Stimulated activated memory B cell treated with anti-CD40 and anti-IgM and Interleukin-4, amounts not matched to agents 10 μg/mL and 1 μg/mL and 100 μg/mL, for 72 hours (primary cell): Measurements from ENCODE around the gene MYPN.
A peak's percentile ranks its signal among the peaks of the same experiment; 100 is the strongest.
"Not testable (repeated sequence)": the region's sequence is repeated elsewhere in the genome, so short reads cannot be mapped to it uniquely, and the experiment has no call there.

ENCODE experiments used
- ATAC-seq: fragments of 150-1000 bp; cut with Tn5 transposase; 2 replicates; pipeline ENCODE4 v1.10.0; 2021
- H3K27ac Mint-ChIP-seq: one replicate; pipeline ENCODE4 v1.8.0; 2022; ENCODE audit warnings: mild to moderate bottlenecking, mixed read lengths
- H3K27me3 Mint-ChIP-seq: one replicate; pipeline ENCODE4 v1.8.0; 2022; ENCODE audit warnings: mixed read lengths
- H3K36me3 Mint-ChIP-seq: one replicate; pipeline ENCODE4 v1.8.0; 2022; ENCODE audit warnings: mixed read lengths
- H3K4me1 Mint-ChIP-seq: one replicate; pipeline ENCODE4 v1.8.0; 2022; ENCODE audit warnings: mixed read lengths
- H3K4me3 Mint-ChIP-seq: one replicate; pipeline ENCODE4 v1.8.0; 2022; ENCODE audit warnings: mild to moderate bottlenecking, moderate library complexity, mixed read lengths
- H3K9me3 Mint-ChIP-seq: one replicate; pipeline ENCODE4 v1.8.0; 2022; ENCODE audit warnings: mixed read lengths

MYPN gene, protein sequence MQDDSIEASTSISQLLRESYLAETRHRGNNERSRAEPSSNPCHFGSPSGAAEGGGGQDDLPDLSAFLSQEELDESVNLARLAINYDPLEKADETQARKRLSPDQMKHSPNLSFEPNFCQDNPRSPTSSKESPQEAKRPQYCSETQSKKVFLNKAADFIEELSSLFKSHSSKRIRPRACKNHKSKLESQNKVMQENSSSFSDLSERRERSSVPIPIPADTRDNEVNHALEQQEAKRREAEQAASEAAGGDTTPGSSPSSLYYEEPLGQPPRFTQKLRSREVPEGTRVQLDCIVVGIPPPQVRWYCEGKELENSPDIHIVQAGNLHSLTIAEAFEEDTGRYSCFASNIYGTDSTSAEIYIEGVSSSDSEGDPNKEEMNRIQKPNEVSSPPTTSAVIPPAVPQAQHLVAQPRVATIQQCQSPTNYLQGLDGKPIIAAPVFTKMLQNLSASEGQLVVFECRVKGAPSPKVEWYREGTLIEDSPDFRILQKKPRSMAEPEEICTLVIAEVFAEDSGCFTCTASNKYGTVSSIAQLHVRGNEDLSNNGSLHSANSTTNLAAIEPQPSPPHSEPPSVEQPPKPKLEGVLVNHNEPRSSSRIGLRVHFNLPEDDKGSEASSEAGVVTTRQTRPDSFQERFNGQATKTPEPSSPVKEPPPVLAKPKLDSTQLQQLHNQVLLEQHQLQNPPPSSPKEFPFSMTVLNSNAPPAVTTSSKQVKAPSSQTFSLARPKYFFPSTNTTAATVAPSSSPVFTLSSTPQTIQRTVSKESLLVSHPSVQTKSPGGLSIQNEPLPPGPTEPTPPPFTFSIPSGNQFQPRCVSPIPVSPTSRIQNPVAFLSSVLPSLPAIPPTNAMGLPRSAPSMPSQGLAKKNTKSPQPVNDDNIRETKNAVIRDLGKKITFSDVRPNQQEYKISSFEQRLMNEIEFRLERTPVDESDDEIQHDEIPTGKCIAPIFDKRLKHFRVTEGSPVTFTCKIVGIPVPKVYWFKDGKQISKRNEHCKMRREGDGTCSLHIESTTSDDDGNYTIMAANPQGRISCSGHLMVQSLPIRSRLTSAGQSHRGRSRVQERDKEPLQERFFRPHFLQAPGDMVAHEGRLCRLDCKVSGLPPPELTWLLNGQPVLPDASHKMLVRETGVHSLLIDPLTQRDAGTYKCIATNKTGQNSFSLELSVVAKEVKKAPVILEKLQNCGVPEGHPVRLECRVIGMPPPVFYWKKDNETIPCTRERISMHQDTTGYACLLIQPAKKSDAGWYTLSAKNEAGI (N-terminal part only)

GRCh38 chr10:68109331-68109730, at the start of gene MYPN:
MYPN (plus strand) TSS chr10:68109488; CDS start chr10:68121439, 11,951 bp downstream.
- Mint-ChIP-seq H3K4me3 (no peak within 1 kb of the TSS), H3K27ac (no peak within 1 kb of the TSS), H3K36me3 (no peaks in the 10 kb centered on the region)

DNA sequence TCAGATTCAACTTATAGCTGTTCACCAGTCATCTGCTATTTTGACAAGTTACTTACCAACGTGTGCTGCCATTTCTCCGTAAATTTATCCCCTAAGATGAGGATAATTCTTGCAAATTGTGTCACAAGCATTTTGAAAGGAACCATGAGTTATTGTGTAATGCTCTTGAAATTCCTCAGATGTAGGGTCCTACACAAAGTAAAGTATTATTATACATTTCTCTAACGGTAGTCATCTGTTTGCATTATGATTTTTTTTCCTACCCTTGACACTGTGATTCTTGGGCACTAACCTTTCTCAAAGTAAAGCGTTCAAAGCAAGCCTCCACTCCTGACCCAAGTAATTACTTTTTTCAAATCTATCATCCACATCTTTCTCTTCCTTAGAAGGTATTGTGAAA, 42.3 kb upstream of the MYPN start:
- H3K27ac Mint-ChIP-seq = peak overlapping the region; percentile 24
- no peak for ATAC-seq
- H3K4me3 Mint-ChIP-seq = no peak overlapping the region
- peaks cover 19% of the 10 kb centered on the region for H3K4me1 Mint-ChIP-seq
- H3K27me3 Mint-ChIP-seq = no peaks in the 10 kb centered on the region
- no peaks in the 10 kb centered on the region for H3K9me3 Mint-ChIP-seq
- H3K36me3 Mint-ChIP-seq = peaks cover 17% of the 10 kb centered on the region

More at GRCh38 chr10:68109331-68109730, at the start of gene MYPN:
- no peaks in the 10 kb centered on the region for H3K4me1 Mint-ChIP-seq
- ATAC-seq = no peak
- H3K27me3 Mint-ChIP-seq = no peaks in the 10 kb centered on the region
- H3K9me3 Mint-ChIP-seq = no peaks in the 10 kb centered on the region

GRCh38 chr10:68067508-68067907, 41.8 kb upstream of the MYPN start:
- no peak overlapping the region for H3K4me3 Mint-ChIP-seq
- peak overlapping the region; percentile 24 for H3K27ac Mint-ChIP-seq
- H3K9me3 Mint-ChIP-seq = no peaks in the 10 kb centered on the region
- ATAC-seq = no peak
- peaks cover 19% of the 10 kb centered on the region for H3K4me1 Mint-ChIP-seq
- H3K36me3 Mint-ChIP-seq = peaks cover 13% of the 10 kb centered on the region
- no peaks in the 10 kb centered on the region for H3K27me3 Mint-ChIP-seq

DNA sequence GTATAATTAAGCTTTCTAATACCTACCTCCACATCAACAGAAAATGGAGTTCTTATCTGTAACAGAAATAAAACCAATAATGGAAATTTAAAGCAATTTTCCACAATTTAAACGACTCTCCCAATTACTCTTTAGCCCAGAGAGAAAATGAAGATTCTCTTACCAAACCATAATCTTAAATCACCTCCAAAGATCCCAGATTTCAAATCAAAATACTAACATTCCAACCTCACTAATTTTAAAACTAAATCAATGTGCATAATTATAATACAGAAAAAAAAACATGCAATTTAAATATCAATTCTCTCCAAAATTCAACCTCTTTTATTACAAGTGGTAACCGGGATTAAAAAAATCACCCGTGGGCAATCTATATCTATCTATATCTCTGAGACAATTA, 35.7 kb upstream of the MYPN start:
- peak overlapping the region; percentile 97 for H3K4me3 Mint-ChIP-seq
- peaks cover 7% of the 10 kb centered on the region for H3K36me3 Mint-ChIP-seq
- H3K27me3 Mint-ChIP-seq = no peaks in the 10 kb centered on the region
- peak overlapping the region; percentile 96 for H3K27ac Mint-ChIP-seq
- no peaks in the 10 kb centered on the region for H3K9me3 Mint-ChIP-seq
- H3K4me1 Mint-ChIP-seq = peaks cover 26% of the 10 kb centered on the region
- ATAC-seq = no peak

DNA sequence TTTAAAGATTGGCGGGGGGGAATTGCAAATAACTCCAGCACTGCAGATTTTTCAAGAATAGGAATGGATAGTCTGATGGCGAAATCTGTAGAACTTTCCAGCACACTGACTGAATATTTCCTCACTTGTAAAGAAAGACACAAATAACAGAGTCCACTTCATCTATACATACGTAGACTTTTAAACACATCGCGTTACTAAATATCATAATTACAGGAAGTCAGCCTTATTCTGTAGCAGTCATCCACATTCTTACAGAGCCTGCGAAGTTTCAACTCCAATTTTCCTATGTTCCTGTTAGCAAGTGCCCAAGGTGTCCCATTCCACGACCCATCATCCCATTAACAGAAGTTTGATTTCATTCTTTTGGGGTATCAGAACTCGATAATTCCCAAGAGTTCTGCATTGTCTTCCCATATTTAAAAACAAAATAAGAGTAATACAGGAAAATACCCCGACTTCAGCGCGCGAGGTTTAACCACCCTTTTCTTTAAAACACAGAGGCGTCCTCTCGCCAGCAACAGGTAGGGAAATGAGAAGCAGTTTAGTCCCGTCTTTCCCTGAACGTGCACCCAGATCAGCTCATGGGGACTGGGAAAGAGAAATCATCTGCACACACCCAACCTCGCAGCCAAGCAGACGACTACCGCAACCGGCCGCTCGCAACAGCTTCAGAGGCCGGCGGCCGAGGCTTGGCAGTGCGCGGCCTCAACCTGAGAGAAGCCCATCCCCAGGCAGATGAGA, 35.1 kb upstream of the MYPN start:
- no peaks in the 10 kb centered on the region for H3K27me3 Mint-ChIP-seq
- H3K9me3 Mint-ChIP-seq = no peaks in the 10 kb centered on the region
- H3K36me3 Mint-ChIP-seq = peaks cover 7% of the 10 kb centered on the region
- no peak for ATAC-seq
- peaks cover 26% of the 10 kb centered on the region for H3K4me1 Mint-ChIP-seq
- H3K27ac Mint-ChIP-seq = peak overlapping the region; percentile 96
- peak overlapping the region; percentile 97 for H3K4me3 Mint-ChIP-seq

GRCh38 chr10:68074775-68075549, 34.3 kb upstream of the MYPN start, which contains the start of gene HERC4:
HERC4 (minus strand) TSS chr10:68075283; CDS start chr10:68073108, 2,175 bp downstream.
- H3K27ac Mint-ChIP-seq = peak within 1 kb of the TSS; percentile 96

DNA sequence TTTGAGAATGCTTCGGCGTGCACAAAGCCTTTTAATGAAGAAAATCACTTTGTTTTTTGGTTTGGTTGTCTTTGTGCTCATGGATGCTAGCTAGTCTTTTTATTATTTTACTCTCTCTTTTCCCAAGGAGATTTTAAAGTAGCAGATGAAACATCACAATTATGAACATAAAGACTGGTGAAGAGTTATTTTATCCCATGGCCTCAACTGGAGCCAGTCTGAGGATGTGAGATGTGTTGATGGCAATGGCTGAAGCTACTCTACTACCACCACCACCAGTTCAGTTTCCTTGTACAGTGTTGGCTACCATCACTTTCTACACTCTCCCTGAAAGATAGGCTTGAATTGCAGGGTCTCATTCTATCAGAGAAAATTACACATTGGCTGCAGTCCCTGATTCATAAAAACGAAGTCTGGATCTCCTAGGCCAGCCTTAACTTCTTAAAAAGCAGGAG, 33.7 kb upstream of the MYPN start:
- Mint-ChIP-seq H3K4me3 (peak overlapping the region; percentile 97), H3K9me3 (no peaks in the 10 kb centered on the region), H3K27me3 (no peaks in the 10 kb centered on the region), H3K27ac (peak overlapping the region; percentile 96), H3K36me3 (peaks cover 6% of the 10 kb centered on the region), H3K4me1 (peaks cover 25% of the 10 kb centered on the region)
- ATAC-seq = no peak

More at GRCh38 chr10:68074775-68075549, 34.3 kb upstream of the MYPN start, which contains the start of gene HERC4:
- ATAC-seq = peak; percentile 98
- H3K4me3 Mint-ChIP-seq = peak within 1 kb of the TSS; percentile 97
- no peaks in the 10 kb centered on the region for H3K27me3 Mint-ChIP-seq
- H3K36me3 Mint-ChIP-seq = peaks cover 7% of the 10 kb centered on the region
- H3K4me1 Mint-ChIP-seq = peaks cover 26% of the 10 kb centered on the region
- no peaks in the 10 kb centered on the region for H3K9me3 Mint-ChIP-seq

- not testable (repeated sequence) for H3K36me3 Mint-ChIP-seq, H3K27ac Mint-ChIP-seq, ATAC-seq, H3K27me3 Mint-ChIP-seq, H3K4me3 Mint-ChIP-seq, H3K9me3 Mint-ChIP-seq
- peaks cover 20% of the 10 kb centered on the region for H3K4me1 Mint-ChIP-seq
These were observed 33.2 kb upstream of the MYPN start for GRCh38 chr10:68076081-68076480.

DNA sequence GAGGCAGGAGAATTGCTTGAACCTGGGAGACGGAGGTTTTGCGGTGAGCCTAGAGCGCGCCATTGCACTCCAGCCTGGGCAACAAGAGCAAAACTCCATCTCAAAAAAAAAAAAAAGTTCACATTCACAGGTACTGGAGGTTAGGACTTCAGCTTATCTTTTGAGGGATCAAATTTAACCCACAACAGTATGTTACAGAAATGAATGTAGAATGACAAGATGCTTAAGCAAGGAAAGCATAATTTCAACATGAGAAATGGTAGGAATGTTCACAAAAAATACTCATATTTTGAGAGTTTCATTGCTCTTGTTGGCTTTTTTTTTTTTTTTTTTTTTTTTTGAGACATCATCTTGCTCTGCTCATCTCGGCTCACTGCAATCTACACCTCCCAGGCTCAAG, 32.3 kb upstream of the MYPN start:
- Mint-ChIP-seq H3K27me3 (no peaks in the 10 kb centered on the region), H3K27ac (no peak overlapping the region), H3K4me3 (no peak overlapping the region), H3K9me3 (no peaks in the 10 kb centered on the region), H3K4me1 (peaks cover 14% of the 10 kb centered on the region), H3K36me3 (no peaks in the 10 kb centered on the region)
- no peak for ATAC-seq

DNA sequence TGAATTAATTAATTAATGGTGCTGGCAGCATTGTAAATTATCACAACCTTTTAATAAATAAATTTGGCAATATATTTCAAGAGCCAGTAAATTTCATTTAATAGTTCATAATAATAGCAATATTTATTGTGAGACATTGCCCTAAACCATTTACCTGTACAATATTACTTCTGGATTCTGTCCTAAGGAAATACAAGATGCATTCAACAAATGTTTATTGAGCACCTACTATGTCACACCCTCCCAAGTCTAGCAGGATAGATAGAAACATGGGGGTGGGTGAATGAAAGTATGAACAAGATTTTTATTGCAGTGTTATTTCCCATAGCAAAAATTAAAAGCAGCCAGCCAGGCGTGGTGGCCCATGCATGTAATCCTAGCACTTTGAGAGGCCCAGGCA, 29.9 kb upstream of the MYPN start:
- H3K27me3 Mint-ChIP-seq = no peaks in the 10 kb centered on the region
- no peaks in the 10 kb centered on the region for H3K4me1 Mint-ChIP-seq
- no peak for ATAC-seq
- H3K9me3 Mint-ChIP-seq = no peaks in the 10 kb centered on the region
- H3K27ac Mint-ChIP-seq = no peak overlapping the region
- H3K4me3 Mint-ChIP-seq = no peak overlapping the region
- no peaks in the 10 kb centered on the region for H3K36me3 Mint-ChIP-seq

DNA sequence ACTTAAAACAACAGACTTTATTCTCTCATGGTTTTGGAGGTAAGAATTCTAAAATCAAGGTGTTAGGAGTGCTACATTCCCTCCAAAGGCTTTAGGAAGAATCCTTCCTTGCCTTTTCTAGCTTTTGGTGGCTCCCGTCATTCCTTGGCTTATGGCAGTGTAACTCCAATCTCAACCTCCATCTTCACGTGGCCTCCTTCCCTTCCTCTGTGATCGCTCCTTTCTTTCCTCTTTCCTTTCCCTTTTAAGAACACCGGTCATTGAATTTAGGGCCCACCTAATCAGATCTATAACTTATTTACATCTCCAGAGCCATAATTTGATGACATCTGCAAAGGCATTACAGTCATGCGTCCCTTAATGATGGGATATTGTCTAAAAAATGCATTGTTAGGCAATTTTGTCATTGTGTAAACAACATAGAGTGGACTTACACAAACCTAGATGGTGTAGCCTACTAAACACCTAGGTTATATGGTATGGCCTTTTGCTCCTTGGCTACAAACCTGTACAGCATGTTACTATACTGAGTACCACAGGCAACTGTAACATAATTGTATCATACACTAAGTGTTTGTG, 28.3 kb upstream of the MYPN start:
- Mint-ChIP-seq H3K27ac (no peak overlapping the region), H3K36me3 (no peaks in the 10 kb centered on the region), H3K4me1 (no peaks in the 10 kb centered on the region), H3K4me3 (no peak overlapping the region), H3K27me3 (no peaks in the 10 kb centered on the region), H3K9me3 (no peaks in the 10 kb centered on the region)
- ATAC-seq = no peak

GRCh38 chr10:68081916-68082315, 27.4 kb upstream of the MYPN start:
- Mint-ChIP-seq H3K4me3 (no peak overlapping the region), H3K27ac (no peak overlapping the region), H3K27me3 (no peaks in the 10 kb centered on the region), H3K36me3 (no peaks in the 10 kb centered on the region), H3K4me1 (no peaks in the 10 kb centered on the region), H3K9me3 (no peaks in the 10 kb centered on the region)
- no peak for ATAC-seq

DNA sequence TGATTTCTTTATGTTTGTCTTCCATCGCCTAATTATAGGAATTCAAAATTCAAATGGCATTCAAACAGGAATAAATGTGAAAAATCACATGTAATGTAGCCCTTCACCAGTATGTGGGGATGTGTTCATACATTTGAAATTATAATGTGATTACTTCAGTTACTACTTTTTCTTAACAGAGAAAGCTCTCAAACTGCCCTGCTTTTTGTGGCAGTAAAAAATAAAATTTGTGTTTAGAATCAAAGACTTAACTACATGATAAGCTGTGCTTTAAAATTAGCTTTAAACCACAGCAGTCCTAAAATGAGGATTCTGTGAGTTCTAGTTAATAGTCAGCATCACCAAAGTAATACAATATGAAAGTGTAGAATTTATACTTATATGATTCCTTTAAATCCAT, 26.4 kb upstream of the MYPN start:
- no peak for ATAC-seq
- no peak overlapping the region for H3K27ac Mint-ChIP-seq

More for the DNA sequence above, 26.4 kb upstream of the MYPN start:
- Mint-ChIP-seq H3K4me3 (no peak overlapping the region), H3K9me3 (no peaks in the 10 kb centered on the region), H3K27me3 (no peaks in the 10 kb centered on the region), H3K4me1 (no peaks in the 10 kb centered on the region), H3K36me3 (no peaks in the 10 kb centered on the region)
